HEK293 (cell line): ENCODE data around the gene DOCK4.

ENCODE experiments used
- GLIS1 ChIP-seq: fragments of 450-650 bp; formaldehyde crosslinking; IDR thresholded peaks from 2 replicates; pipeline ENCODE4 v1.5.1; 2016; ENCODE audit warnings: missing biosample characterization, missing genetic modification characterization
- HOXC10 ChIP-seq: sonication (generic); formaldehyde crosslinking; IDR thresholded peaks from 2 replicates; pipeline ENCODE4 v1.8.1; 2023; ENCODE audit warnings: mild to moderate bottlenecking, missing genetic modification reagents
- KLF9 ChIP-seq: fragments of 450-650 bp; formaldehyde crosslinking; IDR thresholded peaks from 2 replicates; pipeline ENCODE4 v1.5.1; 2016; ENCODE audit warnings: missing biosample characterization, missing genetic modification characterization, low read depth
- MEIS1 ChIP-seq: sonication (generic); formaldehyde crosslinking; IDR thresholded peaks from 2 replicates; pipeline ENCODE4 v1.8.1; 2022; ENCODE audit warnings: missing genetic modification reagents, mild to moderate bottlenecking, borderline replicate concordance
- SALL2 ChIP-seq: fragments of 450-650 bp; formaldehyde crosslinking; IDR thresholded peaks from 2 replicates; pipeline ENCODE4 v1.5.0; 2017; ENCODE audit warnings: missing biosample characterization, mild to moderate bottlenecking, missing genetic modification characterization, borderline replicate concordance
- ZNF174 ChIP-seq: fragments of 450-650 bp; formaldehyde crosslinking; IDR thresholded peaks from 2 replicates; pipeline ENCODE4 v1.5.0; 2017; ENCODE audit warnings: missing biosample characterization, mild to moderate bottlenecking, missing genetic modification characterization
- ZNF366 ChIP-seq: fragments of 450-650 bp; formaldehyde crosslinking; conservative IDR thresholded peaks from 2 replicates; pipeline ENCODE4 v1.5.1; 2016; ENCODE audit warnings: missing biosample characterization, missing genetic modification characterization
- ZNF391 ChIP-seq: fragments of 450-650 bp; formaldehyde crosslinking; IDR thresholded peaks from 2 replicates; pipeline ENCODE4 v1.5.1; 2016; ENCODE audit warnings: low read depth, missing biosample characterization, missing genetic modification characterization, borderline replicate concordance
- ZNF585B ChIP-seq: fragments of 450-650 bp; formaldehyde crosslinking; IDR thresholded peaks from 2 replicates; pipeline ENCODE4 v1.5.1; 2016; ENCODE audit warnings: missing biosample characterization, missing genetic modification characterization
- ZNF664 ChIP-seq: fragments of 450-650 bp; formaldehyde crosslinking; IDR thresholded peaks from 2 replicates; pipeline ENCODE4 v1.5.1; 2016; ENCODE audit warnings: missing biosample characterization, missing genetic modification characterization
- ZNF707 ChIP-seq: fragments of 450-650 bp; formaldehyde crosslinking; IDR thresholded peaks from 2 replicates; pipeline ENCODE4 v1.5.1; 2016; ENCODE audit warnings: missing biosample characterization, missing genetic modification characterization
- ZNF768 ChIP-seq: fragments of 450-650 bp; formaldehyde crosslinking; IDR thresholded peaks from 2 replicates; pipeline ENCODE4 v1.5.1; 2018; ENCODE audit warnings: missing biosample characterization, mild to moderate bottlenecking, missing genetic modification characterization
- ZNF785 ChIP-seq: fragments of 450-650 bp; formaldehyde crosslinking; IDR thresholded peaks from 2 replicates; pipeline ENCODE4 v1.5.1; 2016; ENCODE audit warnings: missing biosample characterization, missing genetic modification characterization
- ZSCAN16 ChIP-seq: fragments of 450-650 bp; formaldehyde crosslinking; IDR thresholded peaks from 2 replicates; pipeline ENCODE4 v1.5.1; 2016; ENCODE audit warnings: missing biosample characterization, missing genetic modification characterization
- ZXDB ChIP-seq: fragments of 450-650 bp; formaldehyde crosslinking; IDR thresholded peaks from 2 replicates; pipeline ENCODE4 v1.5.1; 2016; ENCODE audit warnings: missing biosample characterization, missing genetic modification characterization
- TF ChIP-seq, protein P1 (sequence below): fragments of 450-650 bp; formaldehyde crosslinking; IDR thresholded peaks from 2 replicates; pipeline ENCODE4 v1.5.1; 2016; ENCODE audit warnings: missing biosample characterization, missing genetic modification characterization
- TF ChIP-seq, protein P2 (sequence below): fragments of 450-650 bp; formaldehyde crosslinking; IDR thresholded peaks from 2 replicates; pipeline ENCODE4 v1.5.1; 2016; ENCODE audit warnings: missing biosample characterization, missing genetic modification characterization
- TF ChIP-seq, protein P3 (sequence below): fragments of 450-650 bp; formaldehyde crosslinking; IDR thresholded peaks from 2 replicates; pipeline ENCODE4 v1.5.1; 2016; ENCODE audit warnings: missing biosample characterization, missing genetic modification characterization
- TF ChIP-seq, protein P4 (sequence below): fragments of 450-650 bp; formaldehyde crosslinking; IDR thresholded peaks from 2 replicates; pipeline ENCODE4 v1.5.1; 2016; ENCODE audit warnings: missing biosample characterization, missing genetic modification characterization
- TF ChIP-seq, protein P5 (sequence below): fragments of 450-650 bp; formaldehyde crosslinking; IDR thresholded peaks from 2 replicates; pipeline ENCODE4 v1.5.1; 2017; ENCODE audit warnings: missing biosample characterization, missing genetic modification characterization
- TF ChIP-seq, protein P6 (sequence below): fragments of 450-650 bp; formaldehyde crosslinking; IDR thresholded peaks from 2 replicates; pipeline ENCODE4 v1.5.1; 2016; ENCODE audit warnings: missing biosample characterization, missing genetic modification characterization, low read depth
- TF ChIP-seq, protein P7 (sequence below): fragments of 450-650 bp; formaldehyde crosslinking; IDR thresholded peaks from 2 replicates; pipeline ENCODE4 v1.5.0; 2017; ENCODE audit warnings: missing biosample characterization, missing genetic modification characterization, borderline replicate concordance

Gene DOCK4

DNA sequence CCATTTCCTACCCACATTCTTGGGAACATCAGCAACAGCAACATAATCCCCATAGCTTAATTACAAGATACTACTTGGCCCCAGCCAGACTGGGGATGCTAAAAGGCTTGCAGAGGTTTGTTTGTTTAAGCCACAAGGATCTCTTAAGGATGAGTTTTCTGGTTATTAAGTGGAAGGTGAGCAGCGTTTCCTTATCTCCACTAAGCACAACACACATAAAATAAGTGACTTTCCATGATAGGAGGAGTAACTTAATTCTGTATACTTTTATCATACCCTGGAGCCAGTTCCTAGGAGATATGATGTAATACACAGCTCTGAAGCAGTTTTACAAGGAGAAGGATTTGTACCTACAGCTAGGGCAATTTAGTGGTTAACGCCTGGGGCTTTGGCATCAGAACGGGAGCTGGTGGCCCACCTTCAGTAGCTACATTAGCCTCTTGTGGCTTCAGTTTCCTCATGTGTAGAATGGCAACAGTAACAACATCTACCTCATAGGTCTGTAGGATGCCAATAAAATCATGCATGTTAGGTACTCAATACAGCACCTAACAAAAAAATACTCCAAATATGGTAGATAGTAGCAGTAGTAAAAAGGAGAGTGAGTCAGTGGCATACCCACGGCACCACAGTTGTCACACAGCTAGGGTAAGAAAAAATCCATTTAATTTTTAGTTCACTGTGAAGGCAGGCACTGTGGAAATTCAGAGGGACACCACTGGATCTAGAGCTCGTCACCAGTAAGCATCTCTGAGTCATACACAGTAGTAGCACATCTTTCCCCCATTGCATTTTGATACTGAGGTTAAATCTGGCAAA is 55.2 kb downstream of the DOCK4 start (continued):
- TF ChIP-seq, protein P1, sequence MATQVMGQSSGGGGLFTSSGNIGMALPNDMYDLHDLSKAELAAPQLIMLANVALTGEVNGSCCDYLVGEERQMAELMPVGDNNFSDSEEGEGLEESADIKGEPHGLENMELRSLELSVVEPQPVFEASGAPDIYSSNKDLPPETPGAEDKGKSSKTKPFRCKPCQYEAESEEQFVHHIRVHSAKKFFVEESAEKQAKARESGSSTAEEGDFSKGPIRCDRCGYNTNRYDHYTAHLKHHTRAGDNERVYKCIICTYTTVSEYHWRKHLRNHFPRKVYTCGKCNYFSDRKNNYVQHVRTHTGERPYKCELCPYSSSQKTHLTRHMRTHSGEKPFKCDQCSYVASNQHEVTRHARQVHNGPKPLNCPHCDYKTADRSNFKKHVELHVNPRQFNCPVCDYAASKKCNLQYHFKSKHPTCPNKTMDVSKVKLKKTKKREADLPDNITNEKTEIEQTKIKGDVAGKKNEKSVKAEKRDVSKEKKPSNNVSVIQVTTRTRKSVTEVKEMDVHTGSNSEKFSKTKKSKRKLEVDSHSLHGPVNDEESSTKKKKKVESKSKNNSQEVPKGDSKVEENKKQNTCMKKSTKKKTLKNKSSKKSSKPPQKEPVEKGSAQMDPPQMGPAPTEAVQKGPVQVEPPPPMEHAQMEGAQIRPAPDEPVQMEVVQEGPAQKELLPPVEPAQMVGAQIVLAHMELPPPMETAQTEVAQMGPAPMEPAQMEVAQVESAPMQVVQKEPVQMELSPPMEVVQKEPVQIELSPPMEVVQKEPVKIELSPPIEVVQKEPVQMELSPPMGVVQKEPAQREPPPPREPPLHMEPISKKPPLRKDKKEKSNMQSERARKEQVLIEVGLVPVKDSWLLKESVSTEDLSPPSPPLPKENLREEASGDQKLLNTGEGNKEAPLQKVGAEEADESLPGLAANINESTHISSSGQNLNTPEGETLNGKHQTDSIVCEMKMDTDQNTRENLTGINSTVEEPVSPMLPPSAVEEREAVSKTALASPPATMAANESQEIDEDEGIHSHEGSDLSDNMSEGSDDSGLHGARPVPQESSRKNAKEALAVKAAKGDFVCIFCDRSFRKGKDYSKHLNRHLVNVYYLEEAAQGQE, result no peak
- TF ChIP-seq HOXC10, result no peak
- TF ChIP-seq ZNF585B, result no peak
- no peak for TF ChIP-seq ZNF707
- no peak for TF ChIP-seq ZNF391
- TF ChIP-seq, protein P2, sequence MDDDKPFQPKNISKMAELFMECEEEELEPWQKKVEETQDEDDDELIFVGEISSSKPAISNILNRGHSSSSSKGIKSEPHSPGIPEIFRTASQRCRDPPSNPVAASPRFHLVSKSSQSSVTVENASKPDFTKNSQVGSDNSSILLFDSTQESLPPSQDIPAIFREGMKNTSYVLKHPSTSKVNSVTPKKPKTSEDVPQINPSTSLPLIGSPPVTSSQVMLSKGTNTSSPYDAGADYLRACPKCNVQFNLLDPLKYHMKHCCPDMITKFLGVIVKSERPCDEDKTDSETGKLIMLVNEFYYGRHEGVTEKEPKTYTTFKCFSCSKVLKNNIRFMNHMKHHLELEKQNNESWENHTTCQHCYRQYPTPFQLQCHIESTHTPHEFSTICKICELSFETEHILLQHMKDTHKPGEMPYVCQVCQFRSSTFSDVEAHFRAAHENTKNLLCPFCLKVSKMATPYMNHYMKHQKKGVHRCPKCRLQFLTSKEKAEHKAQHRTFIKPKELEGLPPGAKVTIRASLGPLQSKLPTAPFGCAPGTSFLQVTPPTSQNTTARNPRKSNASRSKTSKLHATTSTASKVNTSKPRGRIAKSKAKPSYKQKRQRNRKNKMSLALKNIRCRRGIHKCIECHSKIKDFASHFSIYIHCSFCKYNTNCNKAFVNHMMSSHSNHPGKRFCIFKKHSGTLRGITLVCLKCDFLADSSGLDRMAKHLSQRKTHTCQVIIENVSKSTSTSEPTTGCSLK (tag by site-specific recombination), result no peak
- TF ChIP-seq, protein P3, sequence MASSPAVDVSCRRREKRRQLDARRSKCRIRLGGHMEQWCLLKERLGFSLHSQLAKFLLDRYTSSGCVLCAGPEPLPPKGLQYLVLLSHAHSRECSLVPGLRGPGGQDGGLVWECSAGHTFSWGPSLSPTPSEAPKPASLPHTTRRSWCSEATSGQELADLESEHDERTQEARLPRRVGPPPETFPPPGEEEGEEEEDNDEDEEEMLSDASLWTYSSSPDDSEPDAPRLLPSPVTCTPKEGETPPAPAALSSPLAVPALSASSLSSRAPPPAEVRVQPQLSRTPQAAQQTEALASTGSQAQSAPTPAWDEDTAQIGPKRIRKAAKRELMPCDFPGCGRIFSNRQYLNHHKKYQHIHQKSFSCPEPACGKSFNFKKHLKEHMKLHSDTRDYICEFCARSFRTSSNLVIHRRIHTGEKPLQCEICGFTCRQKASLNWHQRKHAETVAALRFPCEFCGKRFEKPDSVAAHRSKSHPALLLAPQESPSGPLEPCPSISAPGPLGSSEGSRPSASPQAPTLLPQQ (tag by site-specific recombination), result peak; percentile 48; the same call in 1 of the 2 replicates
- TF ChIP-seq, protein P4, sequence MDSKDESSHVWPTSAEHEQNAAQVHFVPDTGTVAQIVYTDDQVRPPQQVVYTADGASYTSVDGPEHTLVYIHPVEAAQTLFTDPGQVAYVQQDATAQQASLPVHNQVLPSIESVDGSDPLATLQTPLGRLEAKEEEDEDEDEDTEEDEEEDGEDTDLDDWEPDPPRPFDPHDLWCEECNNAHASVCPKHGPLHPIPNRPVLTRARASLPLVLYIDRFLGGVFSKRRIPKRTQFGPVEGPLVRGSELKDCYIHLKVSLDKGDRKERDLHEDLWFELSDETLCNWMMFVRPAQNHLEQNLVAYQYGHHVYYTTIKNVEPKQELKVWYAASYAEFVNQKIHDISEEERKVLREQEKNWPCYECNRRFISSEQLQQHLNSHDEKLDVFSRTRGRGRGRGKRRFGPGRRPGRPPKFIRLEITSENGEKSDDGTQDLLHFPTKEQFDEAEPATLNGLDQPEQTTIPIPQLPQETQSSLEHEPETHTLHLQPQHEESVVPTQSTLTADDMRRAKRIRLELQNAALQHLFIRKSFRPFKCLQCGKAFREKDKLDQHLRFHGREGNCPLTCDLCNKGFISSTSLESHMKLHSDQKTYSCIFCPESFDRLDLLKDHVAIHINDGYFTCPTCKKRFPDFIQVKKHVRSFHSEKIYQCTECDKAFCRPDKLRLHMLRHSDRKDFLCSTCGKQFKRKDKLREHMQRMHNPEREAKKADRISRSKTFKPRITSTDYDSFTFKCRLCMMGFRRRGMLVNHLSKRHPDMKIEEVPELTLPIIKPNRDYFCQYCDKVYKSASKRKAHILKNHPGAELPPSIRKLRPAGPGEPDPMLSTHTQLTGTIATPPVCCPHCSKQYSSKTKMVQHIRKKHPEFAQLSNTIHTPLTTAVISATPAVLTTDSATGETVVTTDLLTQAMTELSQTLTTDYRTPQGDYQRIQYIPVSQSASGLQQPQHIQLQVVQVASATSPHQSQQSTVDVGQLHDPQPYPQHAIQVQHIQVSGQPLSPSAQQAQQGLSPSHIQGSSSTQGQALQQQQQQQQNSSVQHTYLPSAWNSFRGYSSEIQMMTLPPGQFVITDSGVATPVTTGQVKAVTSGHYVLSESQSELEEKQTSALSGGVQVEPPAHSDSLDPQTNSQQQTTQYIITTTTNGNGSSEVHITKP (tag by site-specific recombination), result no peak; the same call in 1 of the 2 replicates
- no peak for TF ChIP-seq MEIS1 (CRISPR knock-in tag)
- no peak for TF ChIP-seq ZNF664
- no peak for TF ChIP-seq KLF9 (tag by site-specific recombination)
- no peak for TF ChIP-seq SALL2 (tag by site-specific recombination)
- no peak for TF ChIP-seq ZNF174
- TF ChIP-seq, protein P5, sequence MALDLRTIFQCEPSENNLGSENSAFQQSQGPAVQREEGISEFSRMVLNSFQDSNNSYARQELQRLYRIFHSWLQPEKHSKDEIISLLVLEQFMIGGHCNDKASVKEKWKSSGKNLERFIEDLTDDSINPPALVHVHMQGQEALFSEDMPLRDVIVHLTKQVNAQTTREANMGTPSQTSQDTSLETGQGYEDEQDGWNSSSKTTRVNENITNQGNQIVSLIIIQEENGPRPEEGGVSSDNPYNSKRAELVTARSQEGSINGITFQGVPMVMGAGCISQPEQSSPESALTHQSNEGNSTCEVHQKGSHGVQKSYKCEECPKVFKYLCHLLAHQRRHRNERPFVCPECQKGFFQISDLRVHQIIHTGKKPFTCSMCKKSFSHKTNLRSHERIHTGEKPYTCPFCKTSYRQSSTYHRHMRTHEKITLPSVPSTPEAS, result no peak
- TF ChIP-seq, protein P6, sequence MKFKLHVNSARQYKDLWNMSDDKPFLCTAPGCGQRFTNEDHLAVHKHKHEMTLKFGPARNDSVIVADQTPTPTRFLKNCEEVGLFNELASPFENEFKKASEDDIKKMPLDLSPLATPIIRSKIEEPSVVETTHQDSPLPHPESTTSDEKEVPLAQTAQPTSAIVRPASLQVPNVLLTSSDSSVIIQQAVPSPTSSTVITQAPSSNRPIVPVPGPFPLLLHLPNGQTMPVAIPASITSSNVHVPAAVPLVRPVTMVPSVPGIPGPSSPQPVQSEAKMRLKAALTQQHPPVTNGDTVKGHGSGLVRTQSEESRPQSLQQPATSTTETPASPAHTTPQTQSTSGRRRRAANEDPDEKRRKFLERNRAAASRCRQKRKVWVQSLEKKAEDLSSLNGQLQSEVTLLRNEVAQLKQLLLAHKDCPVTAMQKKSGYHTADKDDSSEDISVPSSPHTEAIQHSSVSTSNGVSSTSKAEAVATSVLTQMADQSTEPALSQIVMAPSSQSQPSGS (tag by site-specific recombination), result peak; percentile 87
- peak; percentile 66 for TF ChIP-seq GLIS1 (tag by site-specific recombination)
- peak; percentile 60; the same call in 1 of the 2 replicates for TF ChIP-seq ZSCAN16 (tag by site-specific recombination)
- no peak for TF ChIP-seq ZNF768 (tag by site-specific recombination)
- TF ChIP-seq, protein P7, sequence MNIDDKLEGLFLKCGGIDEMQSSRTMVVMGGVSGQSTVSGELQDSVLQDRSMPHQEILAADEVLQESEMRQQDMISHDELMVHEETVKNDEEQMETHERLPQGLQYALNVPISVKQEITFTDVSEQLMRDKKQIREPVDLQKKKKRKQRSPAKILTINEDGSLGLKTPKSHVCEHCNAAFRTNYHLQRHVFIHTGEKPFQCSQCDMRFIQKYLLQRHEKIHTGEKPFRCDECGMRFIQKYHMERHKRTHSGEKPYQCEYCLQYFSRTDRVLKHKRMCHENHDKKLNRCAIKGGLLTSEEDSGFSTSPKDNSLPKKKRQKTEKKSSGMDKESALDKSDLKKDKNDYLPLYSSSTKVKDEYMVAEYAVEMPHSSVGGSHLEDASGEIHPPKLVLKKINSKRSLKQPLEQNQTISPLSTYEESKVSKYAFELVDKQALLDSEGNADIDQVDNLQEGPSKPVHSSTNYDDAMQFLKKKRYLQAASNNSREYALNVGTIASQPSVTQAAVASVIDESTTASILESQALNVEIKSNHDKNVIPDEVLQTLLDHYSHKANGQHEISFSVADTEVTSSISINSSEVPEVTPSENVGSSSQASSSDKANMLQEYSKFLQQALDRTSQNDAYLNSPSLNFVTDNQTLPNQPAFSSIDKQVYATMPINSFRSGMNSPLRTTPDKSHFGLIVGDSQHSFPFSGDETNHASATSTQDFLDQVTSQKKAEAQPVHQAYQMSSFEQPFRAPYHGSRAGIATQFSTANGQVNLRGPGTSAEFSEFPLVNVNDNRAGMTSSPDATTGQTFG (tag by site-specific recombination), result no peak
- peak; percentile 97 for TF ChIP-seq ZXDB (tag by site-specific recombination)
- no peak for TF ChIP-seq ZNF785 (tag by site-specific recombination)
- peak; percentile 85 for TF ChIP-seq ZNF366 (tag by site-specific recombination)
